G401.6 (cell line): ENCODE measurements around the gene ARHGAP24.
"Not testable (repeated sequence)": the region's sequence is repeated elsewhere in the genome, so short reads cannot be mapped to it uniquely, and the experiment has no call there.

Source experiments
- FAIRE-seq: peaks from 2 replicates; lab custom pipeline; 2012; peaks lifted over from hg19 to GRCh38; lab: Jason Lieb, UNC

ARHGAP24 gene

DNA sequence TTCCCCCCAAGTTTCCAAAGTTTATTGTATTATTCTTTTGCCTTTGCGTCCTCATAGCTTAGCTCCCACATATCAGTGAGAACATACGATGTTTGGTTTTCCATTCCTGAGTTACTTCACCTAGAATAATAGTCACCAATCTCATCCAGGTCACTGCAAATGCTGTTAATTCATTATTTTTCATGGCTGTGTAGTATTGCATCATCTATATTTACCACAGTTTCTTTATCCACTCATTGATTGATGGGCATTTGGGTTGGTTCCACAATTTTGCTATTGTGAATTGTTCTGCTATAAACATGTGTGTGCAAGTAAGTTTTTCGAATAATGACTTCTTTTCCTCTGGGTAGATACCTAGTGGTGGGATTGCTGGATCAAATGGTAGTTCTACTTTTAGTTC lies 43.6 kb downstream of the ARHGAP24 start:
- not testable (repeated sequence) for FAIRE-seq

- FAIRE-seq = no peak
Observed at GRCh38 chr4:85520765-85521749, 46.1 kb downstream of the ARHGAP24 start.

GRCh38 chr4:85522277-85522676 lies 47.3 kb downstream of the ARHGAP24 start:
- FAIRE-seq = no peak

- no peak for FAIRE-seq
Observed at GRCh38 chr4:85522836-85523235, 47.9 kb downstream of the ARHGAP24 start.

DNA sequence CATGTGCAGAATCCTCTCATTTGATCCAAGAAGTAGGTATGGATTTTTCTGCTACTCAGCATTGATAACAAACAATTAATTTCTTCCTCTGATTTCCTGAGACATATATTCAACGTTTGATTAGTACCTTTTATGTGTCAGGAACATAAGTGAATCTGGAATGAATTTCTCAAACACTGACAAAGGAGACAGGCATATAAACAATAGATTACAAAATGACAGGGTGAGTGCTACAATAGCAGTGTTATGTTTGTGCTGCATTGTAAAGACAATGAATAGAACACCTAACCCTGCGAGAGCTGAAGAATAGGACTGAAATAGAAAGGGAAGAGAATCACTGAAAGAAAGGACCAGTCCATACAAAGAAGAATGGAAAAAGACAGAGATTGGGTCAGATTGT lies 52.9 kb downstream of the ARHGAP24 start:
- no peak for FAIRE-seq

DNA sequence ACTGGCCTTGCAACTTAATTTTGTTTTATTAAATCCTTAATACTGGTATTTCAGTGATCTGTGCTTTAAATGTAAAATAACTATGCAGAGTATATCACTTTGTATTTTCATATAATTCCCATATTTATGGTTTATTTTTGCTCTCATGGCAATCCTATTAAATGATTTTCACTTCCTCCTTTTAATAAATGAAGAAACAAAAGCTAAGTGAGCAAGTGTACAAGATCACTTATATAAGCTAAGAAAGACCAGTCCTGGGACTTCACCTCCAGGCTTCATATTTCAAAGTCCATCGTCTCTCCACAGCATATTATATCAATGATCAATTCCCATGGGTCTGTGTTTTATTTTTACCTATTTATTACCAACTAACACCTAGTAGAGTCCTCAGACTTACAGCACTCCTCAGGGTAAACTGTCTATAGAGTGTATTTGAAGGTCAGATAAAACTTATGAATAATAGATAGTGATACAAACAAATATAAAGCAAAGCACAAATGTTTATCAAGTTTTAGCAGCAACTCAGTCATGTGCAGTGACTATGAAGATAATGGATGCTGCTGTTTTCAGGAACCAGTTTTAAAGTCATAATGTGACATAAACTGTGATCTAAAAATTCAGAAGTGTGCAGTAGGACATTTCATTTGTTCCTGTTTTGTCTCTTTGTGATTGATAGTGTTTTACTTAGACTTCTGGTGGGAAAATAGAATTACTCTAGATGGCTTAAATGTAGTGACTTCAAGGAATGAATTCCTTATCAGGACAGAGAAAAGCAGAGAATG lies 56.8 kb downstream of the ARHGAP24 start:
- no peak for FAIRE-seq

GRCh38 chr4:85534120-85534519 lies 59.2 kb downstream of the ARHGAP24 start:
- FAIRE-seq = no peak

- no peak for FAIRE-seq
Observed at GRCh38 chr4:85543832-85544231, 68.9 kb downstream of the ARHGAP24 start.

DNA sequence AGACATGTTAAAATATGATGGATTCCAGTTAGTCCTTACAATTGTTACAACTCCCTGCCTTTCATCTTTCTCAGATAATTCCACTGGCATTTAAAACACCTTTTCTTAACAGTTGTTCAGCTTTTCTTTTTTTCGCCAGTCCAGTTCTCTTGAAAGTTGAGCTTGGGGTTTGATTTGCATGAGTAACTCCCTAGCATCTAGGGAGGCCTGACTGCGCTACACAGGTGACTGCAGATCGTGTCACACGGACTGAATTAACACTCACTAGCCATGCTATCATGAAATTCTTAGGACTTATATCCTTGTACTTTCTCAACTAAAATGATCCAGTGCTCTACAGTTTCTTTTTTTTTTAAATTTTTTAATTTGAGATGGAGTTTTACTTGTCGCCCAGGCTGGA lies 69.8 kb downstream of the ARHGAP24 start:
- no peak for FAIRE-seq

- no peak for FAIRE-seq
Observed at GRCh38 chr4:85548116-85548515, 73.2 kb downstream of the ARHGAP24 start.

DNA sequence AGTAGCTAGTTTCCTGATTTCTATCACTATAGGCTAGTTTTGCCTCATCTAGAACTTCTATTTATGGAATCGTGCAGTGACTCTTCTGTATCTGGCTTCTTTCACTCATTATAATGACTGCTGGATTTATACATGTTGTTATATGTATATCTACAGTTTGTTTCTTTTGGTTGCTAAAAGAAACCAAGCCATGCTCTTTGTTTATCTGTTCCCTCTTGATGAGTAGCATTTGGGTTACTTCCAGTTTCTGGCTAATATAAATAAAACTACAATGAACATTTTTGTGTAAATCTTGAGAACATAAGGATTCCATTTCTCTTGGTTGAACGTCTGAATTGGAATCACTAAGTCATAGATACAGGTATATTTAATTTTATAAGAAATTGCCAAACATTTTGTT lies 73.9 kb downstream of the ARHGAP24 start:
- FAIRE-seq = no peak

DNA sequence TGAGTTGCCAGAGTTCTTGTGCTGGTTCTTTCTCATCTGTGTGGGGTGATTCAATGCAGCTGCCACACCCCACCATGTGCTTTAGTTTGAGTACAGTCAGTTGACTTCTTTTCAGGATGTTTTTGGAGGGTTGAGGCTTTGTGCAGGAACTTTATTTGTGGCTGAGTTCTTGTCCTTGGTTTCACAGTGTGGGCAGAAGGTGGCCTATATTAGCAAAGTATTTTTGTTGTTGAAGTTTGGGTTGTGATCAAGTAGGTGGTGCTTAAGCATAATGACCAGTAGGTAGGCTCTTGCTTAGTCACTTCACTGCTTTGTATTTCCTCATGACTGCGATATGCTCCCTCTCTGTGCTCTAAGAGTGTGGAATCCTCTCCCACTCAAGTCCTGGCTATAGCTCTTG lies 80.3 kb downstream of the ARHGAP24 start:
- no peak for FAIRE-seq

DNA sequence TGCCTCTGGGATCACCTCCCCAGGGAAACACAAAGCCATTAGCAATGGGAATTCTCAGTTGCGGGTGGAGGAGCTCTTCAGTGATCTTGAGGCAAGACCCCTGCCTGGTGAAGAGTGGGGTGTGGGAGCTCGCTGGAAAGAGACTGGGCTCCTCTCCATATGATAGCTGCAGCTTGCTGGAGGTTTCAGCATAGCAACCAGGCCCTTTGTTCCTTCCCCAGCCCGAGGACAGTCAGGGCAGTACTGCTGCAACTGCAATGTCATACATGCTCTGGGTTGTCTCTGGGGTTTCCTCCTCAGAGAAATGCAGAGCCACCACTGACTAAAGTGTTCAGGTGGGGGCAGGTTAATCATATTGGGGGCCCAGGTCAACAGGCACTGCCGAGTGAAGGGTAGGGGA lies 81.3 kb downstream of the ARHGAP24 start:
- FAIRE-seq = no peak

- no peak for FAIRE-seq
Observed at GRCh38 chr4:85557016-85557901, 82.3 kb downstream of the ARHGAP24 start.

GRCh38 chr4:85565761-85566480 lies 91.0 kb downstream of the ARHGAP24 start:
- no peak for FAIRE-seq

GRCh38 chr4:85569730-85570299 lies 94.9 kb downstream of the ARHGAP24 start:
- FAIRE-seq = no peak

DNA sequence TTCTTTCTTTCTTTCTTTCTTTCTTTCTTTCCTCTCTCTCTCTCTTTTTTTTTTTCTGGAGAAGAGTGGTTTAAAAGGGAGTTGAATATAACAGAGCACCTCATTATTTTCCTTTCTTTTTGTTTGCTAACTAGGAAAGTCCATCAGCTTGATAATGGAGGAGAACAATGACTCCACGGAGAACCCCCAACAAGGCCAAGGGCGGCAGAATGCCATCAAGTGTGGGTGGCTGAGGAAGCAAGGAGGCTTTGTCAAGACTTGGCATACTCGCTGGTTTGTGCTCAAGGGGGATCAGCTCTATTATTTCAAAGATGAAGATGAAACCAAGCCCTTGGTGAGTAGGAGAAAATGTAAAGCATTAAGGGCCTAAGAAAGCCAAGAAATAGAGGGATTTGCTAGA lies 95.4 kb downstream of the ARHGAP24 start:
- no peak for FAIRE-seq

GRCh38 chr4:85571008-85571407 lies 96.1 kb downstream of the ARHGAP24 start:
- no peak for FAIRE-seq

- no peak for FAIRE-seq
Observed at GRCh38 chr4:85573270-85573669, 98.3 kb downstream of the ARHGAP24 start.

- FAIRE-seq = no peak
Observed at GRCh38 chr4:85577307-85577706, 102.4 kb downstream of the ARHGAP24 start.

DNA sequence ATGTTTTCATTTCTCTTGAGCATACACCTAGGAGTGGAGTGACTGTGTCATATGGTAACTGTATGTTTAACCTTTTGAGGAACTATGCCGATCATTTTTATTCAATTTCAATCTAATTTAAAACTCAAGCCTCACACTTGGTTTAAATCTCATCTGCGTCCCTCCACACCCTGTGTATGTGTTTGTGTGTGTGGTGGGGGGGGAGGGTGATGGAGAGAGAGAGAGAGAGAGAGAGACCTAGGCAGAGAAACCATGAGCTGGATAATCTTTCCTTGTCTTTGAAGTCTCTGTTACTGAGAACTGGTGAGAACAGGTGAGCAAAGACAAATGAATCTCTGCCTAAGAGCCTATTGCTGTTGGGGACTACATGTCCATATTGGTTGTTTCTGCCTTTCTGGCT lies 105.0 kb downstream of the ARHGAP24 start:
- FAIRE-seq = no peak
